NCI-H526 treated with DMSO at 0.1 percent for 48 hours (cell line): Measurements from ENCODE around the gene PIK3R6.

ENCODE experiments used
- DNase-seq: peaks from one replicate; lab custom pipeline; 2025; lab: John Stamatoyannopoulos, UW

Gene PIK3R6

GRCh38 chr17:8867361-8867981, at the start of gene PIK3R6:
TSS of gene PIK3R6 (minus strand) at chr17:8867674. CDS start at chr17:8849794, 17,880 bp downstream.
- DNase-seq = no peak

GRCh38 chr17:8916466-8916865, 49.0 kb upstream of the PIK3R6 start:
- DNase-seq = no peak

GRCh38 chr17:8914554-8914953, 47.1 kb upstream of the PIK3R6 start:
- no peak for DNase-seq

DNA sequence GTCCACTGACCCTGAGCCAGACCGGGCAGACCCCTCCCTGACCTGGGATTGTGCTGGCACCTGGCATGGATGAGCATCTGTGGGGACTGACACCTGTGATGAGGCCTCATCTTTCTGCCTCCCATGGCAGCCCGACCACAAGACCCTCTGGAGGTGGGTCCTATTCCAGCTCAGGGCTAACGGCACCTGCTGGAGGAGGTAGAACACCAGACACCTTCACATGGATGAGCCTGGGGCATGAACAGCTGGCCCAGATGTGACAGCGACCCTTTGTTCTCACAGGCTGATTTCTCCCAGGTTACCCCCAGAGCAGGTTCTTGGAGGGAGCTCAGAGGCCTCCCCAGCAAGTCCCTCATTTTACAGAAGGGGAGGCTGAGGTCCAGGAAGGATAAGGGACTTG, 46.4 kb upstream of the PIK3R6 start:
- no peak for DNase-seq

- no peak for DNase-seq
Measured at GRCh38 chr17:8913091-8913490, 45.6 kb upstream of the PIK3R6 start.

DNA sequence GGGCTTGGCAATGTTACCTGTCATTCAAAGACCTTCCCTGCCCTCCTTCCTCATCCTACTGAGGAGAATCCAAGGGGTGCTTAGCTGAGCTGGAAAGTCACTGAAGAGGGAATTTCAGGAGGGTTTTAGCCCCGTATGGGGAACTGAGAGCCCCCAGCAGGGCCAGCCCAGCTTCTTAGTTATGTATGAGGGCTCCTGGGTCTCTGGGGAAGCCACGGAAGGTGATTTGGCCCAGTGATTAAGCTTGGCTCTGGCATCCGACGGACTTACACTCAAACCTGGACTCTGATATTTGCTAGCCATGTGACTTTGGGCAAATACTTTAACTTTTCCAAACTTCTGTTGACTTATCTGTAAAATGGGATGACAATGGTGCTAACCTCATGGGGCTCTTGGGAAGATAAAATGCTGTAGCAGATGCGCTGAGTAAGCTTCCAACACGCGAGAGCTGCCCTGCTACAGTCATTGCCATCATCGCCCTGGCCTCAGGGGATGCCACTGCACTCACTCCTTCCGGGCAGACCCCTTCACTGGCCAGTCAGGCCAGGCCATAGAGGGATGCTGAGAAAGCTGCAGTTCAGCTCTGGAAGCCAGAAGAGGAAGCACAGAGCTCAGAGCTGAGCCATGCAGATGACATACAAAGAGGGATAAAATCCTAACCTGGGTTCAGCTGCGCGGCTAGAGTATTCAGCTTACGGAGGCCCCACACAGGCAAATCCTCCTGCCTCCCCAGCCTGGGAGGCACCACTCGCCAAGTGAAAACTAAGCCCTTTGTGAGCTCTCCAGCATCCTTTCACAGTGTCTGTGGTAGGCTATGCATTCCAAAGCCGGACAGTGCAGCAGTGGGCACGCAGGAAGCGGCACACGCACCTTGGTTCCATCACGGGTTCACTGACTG, 44.9 kb upstream of the PIK3R6 start:
- no peak for DNase-seq

GRCh38 chr17:8910969-8911604, 43.6 kb upstream of the PIK3R6 start:
- DNase-seq = no peak

GRCh38 chr17:8909586-8910270, 42.3 kb upstream of the PIK3R6 start:
- DNase-seq = no peak

GRCh38 chr17:8905331-8905730, 37.9 kb upstream of the PIK3R6 start:
- DNase-seq = no peak

DNA sequence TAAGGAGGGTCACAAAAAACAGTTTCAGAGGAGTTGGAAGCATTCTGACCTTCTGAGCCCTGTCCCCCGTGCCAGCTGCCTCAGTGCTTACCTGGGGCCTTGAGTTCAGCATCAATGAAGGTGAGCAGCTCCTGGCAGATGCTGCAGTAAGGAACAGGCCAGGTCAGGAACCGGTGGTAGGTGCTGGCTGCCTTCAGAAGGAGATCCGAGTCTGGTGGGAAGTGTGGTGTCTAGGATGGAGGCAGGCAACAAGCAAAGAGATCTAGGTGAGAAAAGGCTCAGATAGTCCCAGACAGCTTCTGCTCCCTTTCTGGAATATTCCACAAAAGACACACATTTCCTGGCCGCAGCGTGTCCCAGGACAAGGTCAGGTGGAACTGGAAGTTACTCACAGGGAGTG, 37.2 kb upstream of the PIK3R6 start:
- DNase-seq = no peak

GRCh38 chr17:8904201-8904600, 36.7 kb upstream of the PIK3R6 start:
- DNase-seq = no peak

DNA sequence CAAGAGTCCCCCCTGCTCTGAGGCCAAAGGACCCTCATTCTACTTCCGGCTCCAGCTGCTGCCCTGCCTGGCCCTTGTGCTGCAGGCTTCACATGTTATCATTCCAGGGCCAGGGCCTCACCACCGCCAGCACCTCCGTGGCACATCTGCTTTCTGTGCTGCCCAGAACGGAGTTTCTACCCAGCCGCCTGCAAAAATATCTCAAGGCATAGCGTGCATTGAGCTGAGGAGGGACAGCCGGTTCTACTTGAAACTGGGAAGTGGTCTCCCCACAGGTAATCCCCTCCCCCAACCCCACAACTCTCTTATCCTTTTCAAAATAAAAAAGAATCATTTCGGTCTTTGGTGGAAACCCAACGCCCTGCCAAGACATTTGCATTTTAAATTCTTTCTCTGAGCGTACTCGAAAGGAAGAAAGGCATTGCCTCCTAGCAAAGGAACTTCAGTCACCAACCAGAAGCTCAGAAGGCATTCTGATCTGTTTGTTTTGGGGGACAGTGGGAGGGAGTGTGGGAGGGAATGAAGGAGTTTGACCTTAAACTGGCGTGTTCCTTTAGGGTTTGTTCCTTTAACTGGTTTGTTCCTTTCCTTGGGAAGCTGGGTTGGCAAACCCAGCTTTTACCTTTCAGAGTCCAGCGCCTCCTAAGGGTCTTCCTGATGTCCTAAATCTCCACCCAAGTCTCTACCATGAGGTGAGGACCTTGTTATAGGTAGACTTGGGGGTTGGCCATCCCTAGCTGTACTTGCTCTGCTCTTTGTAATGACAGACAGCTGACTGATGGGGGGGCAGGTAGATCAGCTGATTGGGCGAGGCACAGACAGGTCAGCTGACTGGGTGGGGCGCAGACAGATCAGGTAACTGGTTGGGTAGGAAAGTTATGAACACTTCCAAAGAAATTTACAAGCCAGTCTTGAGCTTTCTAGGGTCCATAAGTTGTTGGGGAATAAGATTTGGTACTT, 33.4 kb upstream of the PIK3R6 start:
- no peak for DNase-seq

- DNase-seq = no peak
Measured at GRCh38 chr17:8900207-8900606, 32.7 kb upstream of the PIK3R6 start.

- no peak for DNase-seq
Measured at GRCh38 chr17:8898636-8899035, 31.2 kb upstream of the PIK3R6 start.

- DNase-seq = no peak
Measured at GRCh38 chr17:8898126-8898525, 30.7 kb upstream of the PIK3R6 start.

GRCh38 chr17:8896641-8897635, 29.5 kb upstream of the PIK3R6 start:
- no peak for DNase-seq

DNA sequence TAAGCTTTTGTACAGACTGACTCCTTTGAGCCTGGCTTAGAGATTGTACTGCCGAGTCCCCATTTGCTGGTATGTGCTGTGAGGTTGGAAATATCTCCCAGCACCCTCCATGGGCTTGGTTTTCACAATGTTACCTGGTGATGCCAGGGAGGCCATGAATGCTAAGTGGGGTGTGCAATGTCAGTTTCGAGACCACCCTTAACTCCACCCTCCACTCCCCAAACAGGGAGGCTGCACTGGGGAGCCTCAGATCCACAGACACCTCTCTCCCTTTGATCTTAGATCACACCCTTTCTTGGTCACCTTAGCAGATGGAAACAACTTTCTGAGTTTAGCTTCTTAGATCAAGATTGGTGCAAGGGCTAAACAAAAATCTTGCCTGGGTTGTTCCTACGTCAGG, 28.6 kb upstream of the PIK3R6 start:
- no peak for DNase-seq

GRCh38 chr17:8894673-8895578, 27.5 kb upstream of the PIK3R6 start:
- peak; percentile 38 for DNase-seq

- no peak for DNase-seq
Measured at GRCh38 chr17:8894202-8894671, 26.8 kb upstream of the PIK3R6 start.
